BE2C (cell line): ENCODE measurements around the gene ACADVL.

Source experiments
- DNase-seq: peaks from one replicate; pipeline ENCODE4 v3.0.0-alpha.2; 2020
- H3K27me3 ChIP-seq: fragments of 250-450 bp; sonication (Bioruptor Pico); 2 replicates; pipeline ENCODE4 v1.5.1; 2020; ENCODE audit warnings: mild to moderate bottlenecking
- H3K36me3 ChIP-seq: fragments of 250-450 bp; sonication (Bioruptor Pico); 2 replicates; pipeline ENCODE4 v1.5.1; 2020; ENCODE audit warnings: mild to moderate bottlenecking
- H3K4me1 ChIP-seq: fragments of 250-450 bp; sonication (Bioruptor Pico); 2 replicates; pipeline ENCODE4 v1.5.1; 2020
- H3K4me3 ChIP-seq: 2 replicates; pipeline ENCODE4 v1.5.1; 2011; ENCODE audit warnings: low read depth, low read length
- H3K9me3 ChIP-seq: fragments of 250-450 bp; sonication (Bioruptor Pico); 2 replicates; pipeline ENCODE4 v1.5.1; 2020
- CTCF ChIP-seq: IDR thresholded peaks from 2 replicates; pipeline ENCODE4 v1.5.1; 2012; ENCODE audit warnings: mild to moderate bottlenecking, low read depth, low read length

The ACADVL gene

GRCh38 chr17:7176107-7176840 lies 43.5 kb upstream of the ACADVL start:
- H3K4me1 ChIP-seq: no peaks in the 10 kb centered on the region
- peaks cover 8% of the 10 kb centered on the region for H3K27me3 ChIP-seq
- no peak for TF ChIP-seq CTCF
- no peaks in the 10 kb centered on the region for H3K9me3 ChIP-seq
- no peaks in the 10 kb centered on the region for H3K36me3 ChIP-seq
- H3K4me3 ChIP-seq: no peak overlapping the region
- DNase-seq: no peak

GRCh38 chr17:7176841-7177190 lies 42.9 kb upstream of the ACADVL start:
- H3K4me3 ChIP-seq: no peak overlapping the region
- no peak for TF ChIP-seq CTCF
- H3K27me3 ChIP-seq: peaks cover 8% of the 10 kb centered on the region
- no peak for DNase-seq
- H3K4me1 ChIP-seq: no peaks in the 10 kb centered on the region
- H3K36me3 ChIP-seq: no peaks in the 10 kb centered on the region
- no peaks in the 10 kb centered on the region for H3K9me3 ChIP-seq

GRCh38 chr17:7177191-7177953 lies 42.4 kb upstream of the ACADVL start:
- peak; percentile 63 for DNase-seq
- H3K27me3 ChIP-seq: peaks cover 8% of the 10 kb centered on the region
- peak; percentile 67 for TF ChIP-seq CTCF
- no peaks in the 10 kb centered on the region for H3K4me1 ChIP-seq
- H3K9me3 ChIP-seq: no peaks in the 10 kb centered on the region
- peak overlapping the region; percentile 44 for H3K4me3 ChIP-seq
- no peaks in the 10 kb centered on the region for H3K36me3 ChIP-seq

- Histone ChIP-seq H3K4me3 (peak overlapping the region; percentile 44), H3K9me3 (no peaks in the 10 kb centered on the region), H3K27me3 (peaks cover 8% of the 10 kb centered on the region), H3K36me3 (no peaks in the 10 kb centered on the region), H3K4me1 (no peaks in the 10 kb centered on the region)
- DNase-seq: no peak
- no peak for TF ChIP-seq CTCF
Observed at GRCh38 chr17:7177954-7178477, 41.7 kb upstream of the ACADVL start.

- TF ChIP-seq CTCF: no peak
- no peak for DNase-seq
- H3K36me3 ChIP-seq: no peaks in the 10 kb centered on the region
- H3K9me3 ChIP-seq: no peaks in the 10 kb centered on the region
- no peak overlapping the region for H3K4me3 ChIP-seq
- H3K27me3 ChIP-seq: peaks cover 8% of the 10 kb centered on the region
- H3K4me1 ChIP-seq: no peaks in the 10 kb centered on the region
Observed at GRCh38 chr17:7178973-7179316, 40.8 kb upstream of the ACADVL start.
